GM23338 (cell line): Measurements from ENCODE around the gene FHL1. TPM values are rescaled to one million over a fixed set of nuclear protein-coding genes. Genes with fewer than 3 reads are reported as not detected.

Source experiments
- ATAC-seq: fragments of 200-7000 bp; cut with Tn5 transposase; 3 replicates; pipeline ENCODE4 v1.9.1; 2020
- DNase-seq: peaks from one replicate; pipeline ENCODE4 v3.0.0-alpha.2; 2015; ENCODE audit warnings: low spot score
- H2AFZ ChIP-seq: fragments of 200-600 bp; sonication (generic); 2 replicates; pipeline ENCODE4 v1.8.0; 2016; ENCODE audit warnings: antibody characterized with exemption, mild to moderate bottlenecking, moderate library complexity
- H3F3A ChIP-seq: fragments of 200-600 bp; sonication (generic); replicated peaks from 2 replicates; pipeline ENCODE4 v1.8.0; 2017; ENCODE audit warnings: antibody characterized with exemption, mixed run types, low read depth
- H3K27ac ChIP-seq: fragments of 200-600 bp; sonication (generic); 2 replicates; pipeline ENCODE4 v1.6.1; 2016; ENCODE audit warnings: low read depth
- H3K27me3 ChIP-seq: fragments of 200-600 bp; sonication (generic); 2 replicates; pipeline ENCODE4 v1.8.0; 2016; ENCODE audit warnings: mild to moderate bottlenecking, mixed run types, moderate library complexity; ENCODE audit not compliant: insufficient read depth
- H3K36me3 ChIP-seq: fragments of 200-600 bp; sonication (generic); 2 replicates; pipeline ENCODE4 v1.8.0; 2016; ENCODE audit warnings: mild to moderate bottlenecking; ENCODE audit not compliant: insufficient read depth
- H3K4me1 ChIP-seq: fragments of 200-600 bp; sonication (generic); 2 replicates; pipeline ENCODE4 v1.8.0; 2016; ENCODE audit warnings: mild to moderate bottlenecking, moderate library complexity; ENCODE audit not compliant: insufficient read depth
- H3K4me2 ChIP-seq: fragments of 200-600 bp; sonication (generic); 2 replicates; pipeline ENCODE4 v1.7.1; 2017; ENCODE audit warnings: mixed run types
- H3K4me3 ChIP-seq: fragments of 200-600 bp; sonication (generic); 2 replicates; pipeline ENCODE4 v1.6.1; 2016; ENCODE audit warnings: mixed run types
- H3K79me2 ChIP-seq: fragments of 200-600 bp; sonication (generic); replicated peaks from 2 replicates; pipeline ENCODE4 v1.8.0; 2017; ENCODE audit warnings: mild to moderate bottlenecking; ENCODE audit not compliant: insufficient read depth
- H3K9me2 ChIP-seq: fragments of 200-600 bp; sonication (generic); 2 replicates; pipeline ENCODE4 v1.8.0; 2017; ENCODE audit not compliant: insufficient read depth
- H4K20me1 ChIP-seq: fragments of 200-600 bp; sonication (generic); replicated peaks from 2 replicates; pipeline ENCODE4 v1.8.0; 2017; ENCODE audit warnings: mild to moderate bottlenecking; ENCODE audit not compliant: insufficient read depth
- H3K27ac Mint-ChIP-seq: 2 replicates; pipeline ENCODE4 v1.8.0; 2020; ENCODE audit warnings: inconsistent platforms, mild to moderate bottlenecking, moderate library complexity, mixed read lengths
- H3K27me3 Mint-ChIP-seq: 3 replicates; pipeline ENCODE4 v1.8.0; 2022; ENCODE audit warnings: low read depth, mild to moderate bottlenecking, moderate library complexity, mixed read lengths, inconsistent platforms; ENCODE audit not compliant: insufficient read depth, poor library complexity
- H3K36me3 Mint-ChIP-seq: 3 replicates; pipeline ENCODE4 v1.8.0; 2021; ENCODE audit warnings: low read depth, mild to moderate bottlenecking, inconsistent platforms, moderate library complexity, mixed read lengths
- H3K4me1 Mint-ChIP-seq: 3 replicates; pipeline ENCODE4 v1.8.0; 2020; ENCODE audit warnings: mild to moderate bottlenecking, inconsistent platforms, mixed read lengths
- H3K4me3 Mint-ChIP-seq: 3 replicates; pipeline ENCODE4 v1.8.0; 2021; ENCODE audit warnings: moderate library complexity, mild to moderate bottlenecking, inconsistent platforms, mixed read lengths
- H3K9me3 Mint-ChIP-seq: 3 replicates; pipeline ENCODE4 v1.8.0; 2020; ENCODE audit warnings: moderate library complexity, mild to moderate bottlenecking, inconsistent platforms, mixed read lengths
- CREB1 ChIP-seq: fragments of 250-450 bp; sonication (Bioruptor Pico); IDR thresholded peaks from 2 replicates; pipeline ENCODE4 v1.5.0; 2020; ENCODE audit warnings: low read depth, mild to moderate bottlenecking, moderate library complexity
- CTCF ChIP-seq, 2 experiments: fragments of 200-600 bp in 1 of 2; sonication (generic) in 1 of 2; conservative IDR thresholded peaks; 2 replicates each; pipeline versions ENCODE4 v1.5.1 to v1.6.1; 2016 to 2017; ENCODE audit warnings: antibody characterized with exemption in 2 of 2, low read depth in 2 of 2, mild to moderate bottlenecking in 2 of 2, moderate library complexity in 1 of 2
- EZH2 ChIP-seq: fragments of 200-600 bp; sonication (generic); IDR thresholded peaks from one replicate; pipeline ENCODE4 v1.8.0; 2017; ENCODE audit warnings: antibody characterized with exemption, mild to moderate bottlenecking, low read depth; ENCODE audit not compliant: unreplicated experiment
- EZH2phosphoT487 ChIP-seq: fragments of 200-600 bp; sonication (generic); IDR thresholded peaks from one replicate; pipeline ENCODE4 v1.8.1; 2018; ENCODE audit warnings: antibody characterized with exemption; ENCODE audit not compliant: unreplicated experiment
- JUNB ChIP-seq: IDR thresholded peaks from one replicate; pipeline ENCODE4 v1.6.1; 2016; ENCODE audit warnings: antibody characterized with exemption; ENCODE audit not compliant: unreplicated experiment
- NANOG ChIP-seq: IDR thresholded peaks from 2 replicates; pipeline ENCODE4 v1.6.1; 2016; ENCODE audit warnings: antibody characterized with exemption, borderline replicate concordance
- POLR2AphosphoS5 ChIP-seq: IDR thresholded peaks from 2 replicates; pipeline ENCODE4 v1.6.1; 2016; ENCODE audit warnings: antibody characterized with exemption, low read depth
- STAT1 ChIP-seq: IDR thresholded peaks from one replicate; pipeline ENCODE4 v1.6.1; 2016; ENCODE audit warnings: antibody characterized with exemption; ENCODE audit not compliant: unreplicated experiment
- ZNF114 ChIP-seq: fragments of 250-450 bp; sonication (Bioruptor Pico); IDR thresholded peaks from 2 replicates; pipeline ENCODE4 v1.5.0; 2020; ENCODE audit warnings: mild to moderate bottlenecking, moderate library complexity
- ZNF331 ChIP-seq: fragments of 250-450 bp; sonication (Bioruptor Pico); IDR thresholded peaks from 2 replicates; pipeline ENCODE4 v1.5.0; 2020; ENCODE audit warnings: low read depth, mild to moderate bottlenecking, moderate library complexity
- polyA plus RNA-seq: library from polyadenylated mRNA; unstranded; fragments of >200 nt; fragmentation: Nextera tagmentation; extraction: Ambion mirVana; gene quantifications from 2 replicates; pipeline ENCODE4 v1.2.1, GENCODE V29; 2016
- total RNA-seq: library from RNA; depleted of rRNA; stranded (reverse); fragments of >200 nt; shearing (Covaris generic); gene quantifications from 2 replicates; pipeline ENCODE4 v1.2.3, GENCODE V29; 2014
- TF ChIP-seq, protein P1 (sequence below): fragments of 250-450 bp; sonication (Bioruptor Pico); IDR thresholded peaks from 2 replicates; pipeline ENCODE4 v1.5.0; 2020; ENCODE audit warnings: mild to moderate bottlenecking, moderate library complexity
- TF ChIP-seq, protein P2 (sequence below): IDR thresholded peaks from 2 replicates; pipeline ENCODE4 v1.6.1; 2016; ENCODE audit warnings: antibody characterized with exemption
- TF ChIP-seq, protein P3 (sequence below): IDR thresholded peaks from one replicate; pipeline ENCODE4 v1.6.1; 2018; ENCODE audit warnings: antibody characterized with exemption; ENCODE audit not compliant: unreplicated experiment

Gene FHL1
- total and polyA plus RNA-seq, 2 experiments from 2014 or later: 47.9 to 60.4 TPM

GRCh38 chrX:136215559-136215958 is 68.2 kb downstream of the FHL1 start:
- no peaks in the 10 kb centered on the region for H3K9me2 ChIP-seq
- Mint-ChIP-seq H3K27ac (no peak overlapping the region), H3K4me1 (no peaks in the 10 kb centered on the region; the same call in 2 of the 3 replicates), H3K9me3 (no peaks in the 10 kb centered on the region), H3K27me3 (no peaks in the 10 kb centered on the region), H3K36me3 (peaks cover 13% of the 10 kb centered on the region; the same call in 2 of the 3 replicates), H3K4me3 (no peak overlapping the region)
- H3K4me2 ChIP-seq: no peak overlapping the region
- no peaks in the 10 kb centered on the region for H4K20me1 ChIP-seq
- H2AFZ ChIP-seq: no peak overlapping the region
- no peaks in the 10 kb centered on the region for H3K36me3 ChIP-seq
- H3K4me3 ChIP-seq: no peak overlapping the region
- no peak overlapping the region for H3K27ac ChIP-seq
- ATAC-seq: no peak
- H3K27me3 ChIP-seq: no peaks in the 10 kb centered on the region
- DNase-seq: no peak
- H3K79me2 ChIP-seq: no peaks in the 10 kb centered on the region
- no peaks in the 10 kb centered on the region for H3F3A ChIP-seq
- TF ChIP-seq EZH2phosphoT487: no peak
- TF ChIP-seq, protein P1, sequence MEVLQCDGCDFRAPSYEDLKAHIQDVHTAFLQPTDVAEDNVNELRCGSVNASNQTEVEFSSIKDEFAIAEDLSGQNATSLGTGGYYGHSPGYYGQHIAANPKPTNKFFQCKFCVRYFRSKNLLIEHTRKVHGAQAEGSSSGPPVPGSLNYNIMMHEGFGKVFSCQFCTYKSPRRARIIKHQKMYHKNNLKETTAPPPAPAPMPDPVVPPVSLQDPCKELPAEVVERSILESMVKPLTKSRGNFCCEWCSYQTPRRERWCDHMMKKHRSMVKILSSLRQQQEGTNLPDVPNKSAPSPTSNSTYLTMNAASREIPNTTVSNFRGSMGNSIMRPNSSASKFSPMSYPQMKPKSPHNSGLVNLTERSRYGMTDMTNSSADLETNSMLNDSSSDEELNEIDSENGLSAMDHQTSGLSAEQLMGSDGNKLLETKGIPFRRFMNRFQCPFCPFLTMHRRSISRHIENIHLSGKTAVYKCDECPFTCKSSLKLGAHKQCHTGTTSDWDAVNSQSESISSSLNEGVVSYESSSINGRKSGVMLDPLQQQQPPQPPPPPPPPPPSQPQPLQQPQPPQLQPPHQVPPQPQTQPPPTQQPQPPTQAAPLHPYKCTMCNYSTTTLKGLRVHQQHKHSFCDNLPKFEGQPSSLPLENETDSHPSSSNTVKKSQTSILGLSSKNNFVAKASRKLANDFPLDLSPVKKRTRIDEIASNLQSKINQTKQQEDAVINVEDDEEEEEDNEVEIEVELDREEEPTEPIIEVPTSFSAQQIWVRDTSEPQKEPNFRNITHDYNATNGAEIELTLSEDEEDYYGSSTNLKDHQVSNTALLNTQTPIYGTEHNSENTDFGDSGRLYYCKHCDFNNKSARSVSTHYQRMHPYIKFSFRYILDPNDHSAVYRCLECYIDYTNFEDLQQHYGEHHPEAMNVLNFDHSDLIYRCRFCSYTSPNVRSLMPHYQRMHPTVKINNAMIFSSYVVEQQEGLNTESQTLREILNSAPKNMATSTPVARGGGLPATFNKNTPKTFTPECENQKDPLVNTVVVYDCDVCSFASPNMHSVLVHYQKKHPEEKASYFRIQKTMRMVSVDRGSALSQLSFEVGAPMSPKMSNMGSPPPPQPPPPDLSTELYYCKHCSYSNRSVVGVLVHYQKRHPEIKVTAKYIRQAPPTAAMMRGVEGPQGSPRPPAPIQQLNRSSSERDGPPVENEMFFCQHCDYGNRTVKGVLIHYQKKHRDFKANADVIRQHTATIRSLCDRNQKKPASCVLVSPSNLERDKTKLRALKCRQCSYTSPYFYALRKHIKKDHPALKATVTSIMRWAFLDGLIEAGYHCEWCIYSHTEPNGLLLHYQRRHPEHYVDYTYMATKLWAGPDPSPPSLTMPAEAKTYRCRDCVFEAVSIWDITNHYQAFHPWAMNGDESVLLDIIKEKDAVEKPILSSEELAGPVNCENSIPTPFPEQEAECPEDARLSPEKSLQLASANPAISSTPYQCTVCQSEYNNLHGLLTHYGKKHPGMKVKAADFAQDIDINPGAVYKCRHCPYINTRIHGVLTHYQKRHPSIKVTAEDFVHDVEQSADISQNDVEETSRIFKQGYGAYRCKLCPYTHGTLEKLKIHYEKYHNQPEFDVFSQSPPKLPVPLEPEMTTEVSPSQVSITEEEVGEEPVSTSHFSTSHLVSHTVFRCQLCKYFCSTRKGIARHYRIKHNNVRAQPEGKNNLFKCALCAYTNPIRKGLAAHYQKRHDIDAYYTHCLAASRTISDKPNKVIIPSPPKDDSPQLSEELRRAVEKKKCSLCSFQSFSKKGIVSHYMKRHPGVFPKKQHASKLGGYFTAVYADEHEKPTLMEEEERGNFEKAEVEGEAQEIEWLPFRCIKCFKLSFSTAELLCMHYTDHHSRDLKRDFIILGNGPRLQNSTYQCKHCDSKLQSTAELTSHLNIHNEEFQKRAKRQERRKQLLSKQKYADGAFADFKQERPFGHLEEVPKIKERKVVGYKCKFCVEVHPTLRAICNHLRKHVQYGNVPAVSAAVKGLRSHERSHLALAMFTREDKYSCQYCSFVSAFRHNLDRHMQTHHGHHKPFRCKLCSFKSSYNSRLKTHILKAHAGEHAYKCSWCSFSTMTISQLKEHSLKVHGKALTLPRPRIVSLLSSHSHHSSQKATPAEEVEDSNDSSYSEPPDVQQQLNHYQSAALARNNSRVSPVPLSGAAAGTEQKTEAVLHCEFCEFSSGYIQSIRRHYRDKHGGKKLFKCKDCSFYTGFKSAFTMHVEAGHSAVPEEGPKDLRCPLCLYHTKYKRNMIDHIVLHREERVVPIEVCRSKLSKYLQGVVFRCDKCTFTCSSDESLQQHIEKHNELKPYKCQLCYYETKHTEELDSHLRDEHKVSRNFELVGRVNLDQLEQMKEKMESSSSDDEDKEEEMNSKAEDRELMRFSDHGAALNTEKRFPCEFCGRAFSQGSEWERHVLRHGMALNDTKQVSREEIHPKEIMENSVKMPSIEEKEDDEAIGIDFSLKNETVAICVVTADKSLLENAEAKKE: no peak
- TF ChIP-seq NANOG: no peak
- no peak for TF ChIP-seq CREB1 (CRISPR knock-in tag)
- no peak for TF ChIP-seq JUNB
- no peak for TF ChIP-seq STAT1
- TF ChIP-seq POLR2AphosphoS5: no peak
- TF ChIP-seq, protein P2, sequence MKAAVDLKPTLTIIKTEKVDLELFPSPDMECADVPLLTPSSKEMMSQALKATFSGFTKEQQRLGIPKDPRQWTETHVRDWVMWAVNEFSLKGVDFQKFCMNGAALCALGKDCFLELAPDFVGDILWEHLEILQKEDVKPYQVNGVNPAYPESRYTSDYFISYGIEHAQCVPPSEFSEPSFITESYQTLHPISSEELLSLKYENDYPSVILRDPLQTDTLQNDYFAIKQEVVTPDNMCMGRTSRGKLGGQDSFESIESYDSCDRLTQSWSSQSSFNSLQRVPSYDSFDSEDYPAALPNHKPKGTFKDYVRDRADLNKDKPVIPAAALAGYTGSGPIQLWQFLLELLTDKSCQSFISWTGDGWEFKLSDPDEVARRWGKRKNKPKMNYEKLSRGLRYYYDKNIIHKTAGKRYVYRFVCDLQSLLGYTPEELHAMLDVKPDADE: no peak
- no peak for TF ChIP-seq EZH2
- TF ChIP-seq, protein P3, sequence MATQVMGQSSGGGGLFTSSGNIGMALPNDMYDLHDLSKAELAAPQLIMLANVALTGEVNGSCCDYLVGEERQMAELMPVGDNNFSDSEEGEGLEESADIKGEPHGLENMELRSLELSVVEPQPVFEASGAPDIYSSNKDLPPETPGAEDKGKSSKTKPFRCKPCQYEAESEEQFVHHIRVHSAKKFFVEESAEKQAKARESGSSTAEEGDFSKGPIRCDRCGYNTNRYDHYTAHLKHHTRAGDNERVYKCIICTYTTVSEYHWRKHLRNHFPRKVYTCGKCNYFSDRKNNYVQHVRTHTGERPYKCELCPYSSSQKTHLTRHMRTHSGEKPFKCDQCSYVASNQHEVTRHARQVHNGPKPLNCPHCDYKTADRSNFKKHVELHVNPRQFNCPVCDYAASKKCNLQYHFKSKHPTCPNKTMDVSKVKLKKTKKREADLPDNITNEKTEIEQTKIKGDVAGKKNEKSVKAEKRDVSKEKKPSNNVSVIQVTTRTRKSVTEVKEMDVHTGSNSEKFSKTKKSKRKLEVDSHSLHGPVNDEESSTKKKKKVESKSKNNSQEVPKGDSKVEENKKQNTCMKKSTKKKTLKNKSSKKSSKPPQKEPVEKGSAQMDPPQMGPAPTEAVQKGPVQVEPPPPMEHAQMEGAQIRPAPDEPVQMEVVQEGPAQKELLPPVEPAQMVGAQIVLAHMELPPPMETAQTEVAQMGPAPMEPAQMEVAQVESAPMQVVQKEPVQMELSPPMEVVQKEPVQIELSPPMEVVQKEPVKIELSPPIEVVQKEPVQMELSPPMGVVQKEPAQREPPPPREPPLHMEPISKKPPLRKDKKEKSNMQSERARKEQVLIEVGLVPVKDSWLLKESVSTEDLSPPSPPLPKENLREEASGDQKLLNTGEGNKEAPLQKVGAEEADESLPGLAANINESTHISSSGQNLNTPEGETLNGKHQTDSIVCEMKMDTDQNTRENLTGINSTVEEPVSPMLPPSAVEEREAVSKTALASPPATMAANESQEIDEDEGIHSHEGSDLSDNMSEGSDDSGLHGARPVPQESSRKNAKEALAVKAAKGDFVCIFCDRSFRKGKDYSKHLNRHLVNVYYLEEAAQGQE: no peak
- no peak for TF ChIP-seq ZNF331 (CRISPR knock-in tag)
- TF ChIP-seq CTCF (conservative IDR thresholded peaks at IDR 0.05; ENCODE audit: low read depth in 2 of 2): no peak
- TF ChIP-seq ZNF114 (CRISPR knock-in tag): no peak
- H3K4me1 ChIP-seq: no peaks in the 10 kb centered on the region
